Measurements from ENCODE around the gene SHFL. TPM values are rescaled to one million over a fixed set of nuclear protein-coding genes. Genes with fewer than 3 reads are reported as not detected.

SHFL gene
- total and polyA plus RNA-seq, 2 of the 8 experiments (the other 6 are each of a cell fraction or from before 2014, with no cell fraction given), result 25.3 to 37.1 TPM

- no peak for TF ChIP-seq EP300 (IDR thresholded peaks at IDR 0.05; ENCODE audit: borderline replicate concordance in 1 of 2, low read depth in 2 of 2, low read length in 2 of 2)
- no peak for TF ChIP-seq SIRT6 (IDR thresholded peaks at IDR 0.05; ENCODE audit: low read length)
- TF ChIP-seq TAF7 (optimal IDR thresholded peaks at IDR 0.05; ENCODE audit: borderline replicate concordance, low read depth, low read length), result no peak
- TF ChIP-seq POLR2A (IDR thresholded peaks at IDR 0.05; ENCODE audit: control extremely low read depth in 1 of 2, low read depth in 2 of 2, low read length in 2 of 2), result no peak
- TF ChIP-seq E2F6 (IDR thresholded peaks at IDR 0.05), result no peak
These were observed 48.8 kb upstream of the SHFL start (continued) for GRCh38 chr19:10037367-10037766.
